ENCODE results near the gene SPTA1. TPM values are rescaled to one million over a fixed set of nuclear protein-coding genes. Genes with fewer than 3 reads are reported as not detected.

SPTA1 gene
- total and polyA plus RNA-seq, 4 donors, result 0.08 to 542 (median 0.08) TPM; not detected in 1

DNA sequence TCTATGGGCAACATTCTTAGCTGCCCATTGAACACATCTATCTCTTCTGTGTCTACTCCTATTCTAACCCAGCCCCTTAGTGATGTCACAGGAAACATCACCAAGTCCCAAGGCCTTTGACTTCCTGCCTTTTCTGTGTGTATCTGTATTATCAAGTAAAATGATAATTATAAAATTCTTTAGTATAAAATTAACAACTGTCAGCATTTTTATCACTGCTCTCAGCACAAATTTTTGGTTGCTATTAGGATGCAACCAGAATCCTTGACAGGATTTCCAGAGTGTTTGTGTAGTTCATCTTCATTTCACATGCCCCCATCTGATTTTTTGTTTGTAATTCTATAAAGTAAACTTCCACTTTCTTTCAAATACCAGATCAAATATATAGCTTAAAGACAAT, 47.6 kb downstream of the SPTA1 start (continued):
- TF ChIP-seq, protein P1, sequence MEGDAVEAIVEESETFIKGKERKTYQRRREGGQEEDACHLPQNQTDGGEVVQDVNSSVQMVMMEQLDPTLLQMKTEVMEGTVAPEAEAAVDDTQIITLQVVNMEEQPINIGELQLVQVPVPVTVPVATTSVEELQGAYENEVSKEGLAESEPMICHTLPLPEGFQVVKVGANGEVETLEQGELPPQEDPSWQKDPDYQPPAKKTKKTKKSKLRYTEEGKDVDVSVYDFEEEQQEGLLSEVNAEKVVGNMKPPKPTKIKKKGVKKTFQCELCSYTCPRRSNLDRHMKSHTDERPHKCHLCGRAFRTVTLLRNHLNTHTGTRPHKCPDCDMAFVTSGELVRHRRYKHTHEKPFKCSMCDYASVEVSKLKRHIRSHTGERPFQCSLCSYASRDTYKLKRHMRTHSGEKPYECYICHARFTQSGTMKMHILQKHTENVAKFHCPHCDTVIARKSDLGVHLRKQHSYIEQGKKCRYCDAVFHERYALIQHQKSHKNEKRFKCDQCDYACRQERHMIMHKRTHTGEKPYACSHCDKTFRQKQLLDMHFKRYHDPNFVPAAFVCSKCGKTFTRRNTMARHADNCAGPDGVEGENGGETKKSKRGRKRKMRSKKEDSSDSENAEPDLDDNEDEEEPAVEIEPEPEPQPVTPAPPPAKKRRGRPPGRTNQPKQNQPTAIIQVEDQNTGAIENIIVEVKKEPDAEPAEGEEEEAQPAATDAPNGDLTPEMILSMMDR (IDR thresholded peaks at IDR 0.05; ENCODE audit: low read depth, low read length, missing input control), result no peak

DNA sequence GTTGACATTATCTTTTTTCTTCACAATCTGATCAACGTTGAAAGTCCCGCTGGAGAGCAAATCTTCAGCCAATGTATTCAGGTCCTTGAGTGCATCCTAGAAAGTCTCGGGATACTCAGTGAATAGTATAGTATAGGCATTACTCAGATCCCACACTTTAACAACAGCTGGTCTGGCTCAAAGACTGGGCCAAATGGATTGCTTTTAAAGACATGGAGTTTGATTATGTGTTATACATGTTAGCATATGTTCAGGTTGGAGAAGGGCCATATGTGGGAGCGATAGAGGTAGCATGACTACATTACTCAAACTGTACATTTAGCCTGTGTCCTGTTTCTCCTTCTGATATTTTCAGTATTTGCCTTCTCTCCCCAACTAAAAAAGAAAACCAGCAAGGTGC, 48.4 kb downstream of the SPTA1 start:
- no peak for DNase-seq (ENCODE audit: low spot score)
- TF ChIP-seq, protein P2, sequence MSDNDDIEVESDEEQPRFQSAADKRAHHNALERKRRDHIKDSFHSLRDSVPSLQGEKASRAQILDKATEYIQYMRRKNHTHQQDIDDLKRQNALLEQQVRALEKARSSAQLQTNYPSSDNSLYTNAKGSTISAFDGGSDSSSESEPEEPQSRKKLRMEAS (IDR thresholded peaks at IDR 0.05), result no peak
- TF ChIP-seq, protein P3, sequence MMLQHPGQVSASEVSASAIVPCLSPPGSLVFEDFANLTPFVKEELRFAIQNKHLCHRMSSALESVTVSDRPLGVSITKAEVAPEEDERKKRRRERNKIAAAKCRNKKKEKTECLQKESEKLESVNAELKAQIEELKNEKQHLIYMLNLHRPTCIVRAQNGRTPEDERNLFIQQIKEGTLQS (IDR thresholded peaks at IDR 0.05), result no peak
- no peak for TF ChIP-seq FOXA1 (IDR thresholded peaks at IDR 0.05)
- TF ChIP-seq YY1 (IDR thresholded peaks at IDR 0.05), result no peak
- no peak for TF ChIP-seq GABPA (IDR thresholded peaks at IDR 0.05 in 1 of 2, conservative IDR thresholded peaks at IDR 0.05 in 1 of 2)

DNA sequence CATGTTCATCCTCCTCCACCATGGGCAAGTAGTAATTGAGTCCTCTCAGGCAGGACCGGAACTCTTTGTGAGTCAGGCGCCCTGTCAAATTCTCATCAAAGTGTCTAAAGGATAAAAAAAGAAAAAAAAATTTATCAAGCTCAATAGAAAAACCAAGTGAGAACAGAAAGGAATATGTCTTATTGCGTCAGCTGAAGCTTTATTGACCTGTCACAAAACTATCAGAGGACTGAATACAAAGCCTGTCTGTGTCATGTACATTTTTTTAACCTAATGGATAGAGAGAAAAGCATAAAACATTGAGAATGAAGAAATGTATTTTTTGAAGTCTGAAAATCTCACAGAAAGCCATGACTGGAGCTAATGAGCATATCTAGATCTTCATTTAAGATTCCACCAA, 72.8 kb downstream of the SPTA1 start:
- no peak for DNase-seq (ENCODE audit: low spot score)
- no peak overlapping the region for H3K27ac ChIP-seq (ENCODE audit: low read depth in 1 of 2, low read length in 2 of 2)
- H3K4me3 ChIP-seq (ENCODE audit: low read depth in 1 of 3, low read length in 3 of 3), result no peak overlapping the region
- TF ChIP-seq HNF4A (conservative IDR thresholded peaks at IDR 0.05), result no peak
- TF ChIP-seq, protein P4, sequence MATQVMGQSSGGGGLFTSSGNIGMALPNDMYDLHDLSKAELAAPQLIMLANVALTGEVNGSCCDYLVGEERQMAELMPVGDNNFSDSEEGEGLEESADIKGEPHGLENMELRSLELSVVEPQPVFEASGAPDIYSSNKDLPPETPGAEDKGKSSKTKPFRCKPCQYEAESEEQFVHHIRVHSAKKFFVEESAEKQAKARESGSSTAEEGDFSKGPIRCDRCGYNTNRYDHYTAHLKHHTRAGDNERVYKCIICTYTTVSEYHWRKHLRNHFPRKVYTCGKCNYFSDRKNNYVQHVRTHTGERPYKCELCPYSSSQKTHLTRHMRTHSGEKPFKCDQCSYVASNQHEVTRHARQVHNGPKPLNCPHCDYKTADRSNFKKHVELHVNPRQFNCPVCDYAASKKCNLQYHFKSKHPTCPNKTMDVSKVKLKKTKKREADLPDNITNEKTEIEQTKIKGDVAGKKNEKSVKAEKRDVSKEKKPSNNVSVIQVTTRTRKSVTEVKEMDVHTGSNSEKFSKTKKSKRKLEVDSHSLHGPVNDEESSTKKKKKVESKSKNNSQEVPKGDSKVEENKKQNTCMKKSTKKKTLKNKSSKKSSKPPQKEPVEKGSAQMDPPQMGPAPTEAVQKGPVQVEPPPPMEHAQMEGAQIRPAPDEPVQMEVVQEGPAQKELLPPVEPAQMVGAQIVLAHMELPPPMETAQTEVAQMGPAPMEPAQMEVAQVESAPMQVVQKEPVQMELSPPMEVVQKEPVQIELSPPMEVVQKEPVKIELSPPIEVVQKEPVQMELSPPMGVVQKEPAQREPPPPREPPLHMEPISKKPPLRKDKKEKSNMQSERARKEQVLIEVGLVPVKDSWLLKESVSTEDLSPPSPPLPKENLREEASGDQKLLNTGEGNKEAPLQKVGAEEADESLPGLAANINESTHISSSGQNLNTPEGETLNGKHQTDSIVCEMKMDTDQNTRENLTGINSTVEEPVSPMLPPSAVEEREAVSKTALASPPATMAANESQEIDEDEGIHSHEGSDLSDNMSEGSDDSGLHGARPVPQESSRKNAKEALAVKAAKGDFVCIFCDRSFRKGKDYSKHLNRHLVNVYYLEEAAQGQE (IDR thresholded peaks at IDR 0.05), result no peak
- no peak for TF ChIP-seq YY1 (IDR thresholded peaks at IDR 0.05)
- no peak for TF ChIP-seq RXRA (IDR thresholded peaks at IDR 0.05)
- TF ChIP-seq NR2F2 (IDR thresholded peaks at IDR 0.05), result no peak
- TF ChIP-seq, protein P2 (IDR thresholded peaks at IDR 0.05), result no peak
- TF ChIP-seq JUND (IDR thresholded peaks at IDR 0.05), result no peak
- no peak for TF ChIP-seq FOXA2 (IDR thresholded peaks at IDR 0.05)
- TF ChIP-seq, protein P5, sequence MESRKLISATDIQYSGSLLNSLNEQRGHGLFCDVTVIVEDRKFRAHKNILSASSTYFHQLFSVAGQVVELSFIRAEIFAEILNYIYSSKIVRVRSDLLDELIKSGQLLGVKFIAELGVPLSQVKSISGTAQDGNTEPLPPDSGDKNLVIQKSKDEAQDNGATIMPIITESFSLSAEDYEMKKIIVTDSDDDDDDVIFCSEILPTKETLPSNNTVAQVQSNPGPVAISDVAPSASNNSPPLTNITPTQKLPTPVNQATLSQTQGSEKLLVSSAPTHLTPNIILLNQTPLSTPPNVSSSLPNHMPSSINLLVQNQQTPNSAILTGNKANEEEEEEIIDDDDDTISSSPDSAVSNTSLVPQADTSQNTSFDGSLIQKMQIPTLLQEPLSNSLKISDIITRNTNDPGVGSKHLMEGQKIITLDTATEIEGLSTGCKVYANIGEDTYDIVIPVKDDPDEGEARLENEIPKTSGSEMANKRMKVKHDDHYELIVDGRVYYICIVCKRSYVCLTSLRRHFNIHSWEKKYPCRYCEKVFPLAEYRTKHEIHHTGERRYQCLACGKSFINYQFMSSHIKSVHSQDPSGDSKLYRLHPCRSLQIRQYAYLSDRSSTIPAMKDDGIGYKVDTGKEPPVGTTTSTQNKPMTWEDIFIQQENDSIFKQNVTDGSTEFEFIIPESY (IDR thresholded peaks at IDR 0.05), result no peak
- TF ChIP-seq RAD21 (IDR thresholded peaks at IDR 0.05), result no peak
- TF ChIP-seq FOXA1 (IDR thresholded peaks at IDR 0.05), result no peak
- TF ChIP-seq, protein P3 (IDR thresholded peaks at IDR 0.05), result no peak
- TF ChIP-seq EGR1 (IDR thresholded peaks at IDR 0.05; ENCODE audit: low read depth in 2 of 2), result no peak
- no peak for TF ChIP-seq TAF1 (conservative IDR thresholded peaks at IDR 0.05)
- peaks cover 0 to 2% (median 0%) of the 10 kb centered on the region in 4 donors for H3K27me3 ChIP-seq (ENCODE audit: control insufficient read depth in 4 of 4, insufficient read depth in 4 of 4, low read length in 3 of 4)
- 70% methylated on average over 3 of the region's 3 CpGs for WGBS
- H3K36me3 ChIP-seq (ENCODE audit: control insufficient read depth in 4 of 4, insufficient read depth in 3 of 4, low read depth in 1 of 4, low read length in 3 of 4), result no peaks in the 10 kb centered on the region
- no peaks in the 10 kb centered on the region for H3K4me1 ChIP-seq (ENCODE audit: control insufficient read depth in 4 of 4, insufficient read depth in 4 of 4, low read length in 3 of 4)
- peaks cover 0 to 3% (median 0%) of the 10 kb centered on the region in 4 donors for H3K9me3 ChIP-seq (ENCODE audit: control insufficient read depth in 4 of 4, low read length in 3 of 4)
- H3K9ac ChIP-seq (ENCODE audit: low read depth in 1 of 2, low read length in 2 of 2), result no peak overlapping the region

More for the DNA sequence above, 48.4 kb downstream of the SPTA1 start:
- Histone ChIP-seq H3K27me3 (ENCODE audit: control insufficient read depth in 4 of 4, insufficient read depth in 4 of 4, low read length in 3 of 4) (no peaks in the 10 kb centered on the region), H3K27ac (ENCODE audit: low read depth in 1 of 2, low read length in 2 of 2) (no peak overlapping the region), H3K36me3 (ENCODE audit: control insufficient read depth in 4 of 4, insufficient read depth in 3 of 4, low read depth in 1 of 4, low read length in 3 of 4) (no peaks in the 10 kb centered on the region), H3K4me3 (ENCODE audit: low read depth in 1 of 3, low read length in 3 of 3) (no peak overlapping the region), H3K4me1 (ENCODE audit: control insufficient read depth in 4 of 4, insufficient read depth in 4 of 4, low read length in 3 of 4) (no peaks in the 10 kb centered on the region), H3K9me3 (ENCODE audit: control insufficient read depth in 4 of 4, low read length in 3 of 4) (no peaks in the 10 kb centered on the region), H3K9ac (ENCODE audit: low read depth in 1 of 2, low read length in 2 of 2) (no peak overlapping the region)
- WGBS, result 84% methylated on average over 4 of the region's 4 CpGs

All from liver (tissue), 9 donors.